ENCODE results near the gene PDIA2. TPM values are rescaled to one million over a fixed set of nuclear protein-coding genes. Genes with fewer than 3 reads are reported as not detected.

The PDIA2 gene
- total and polyA plus RNA-seq, 11 donors = 0.17 to 9.3 (median 3.1) TPM

DNA sequence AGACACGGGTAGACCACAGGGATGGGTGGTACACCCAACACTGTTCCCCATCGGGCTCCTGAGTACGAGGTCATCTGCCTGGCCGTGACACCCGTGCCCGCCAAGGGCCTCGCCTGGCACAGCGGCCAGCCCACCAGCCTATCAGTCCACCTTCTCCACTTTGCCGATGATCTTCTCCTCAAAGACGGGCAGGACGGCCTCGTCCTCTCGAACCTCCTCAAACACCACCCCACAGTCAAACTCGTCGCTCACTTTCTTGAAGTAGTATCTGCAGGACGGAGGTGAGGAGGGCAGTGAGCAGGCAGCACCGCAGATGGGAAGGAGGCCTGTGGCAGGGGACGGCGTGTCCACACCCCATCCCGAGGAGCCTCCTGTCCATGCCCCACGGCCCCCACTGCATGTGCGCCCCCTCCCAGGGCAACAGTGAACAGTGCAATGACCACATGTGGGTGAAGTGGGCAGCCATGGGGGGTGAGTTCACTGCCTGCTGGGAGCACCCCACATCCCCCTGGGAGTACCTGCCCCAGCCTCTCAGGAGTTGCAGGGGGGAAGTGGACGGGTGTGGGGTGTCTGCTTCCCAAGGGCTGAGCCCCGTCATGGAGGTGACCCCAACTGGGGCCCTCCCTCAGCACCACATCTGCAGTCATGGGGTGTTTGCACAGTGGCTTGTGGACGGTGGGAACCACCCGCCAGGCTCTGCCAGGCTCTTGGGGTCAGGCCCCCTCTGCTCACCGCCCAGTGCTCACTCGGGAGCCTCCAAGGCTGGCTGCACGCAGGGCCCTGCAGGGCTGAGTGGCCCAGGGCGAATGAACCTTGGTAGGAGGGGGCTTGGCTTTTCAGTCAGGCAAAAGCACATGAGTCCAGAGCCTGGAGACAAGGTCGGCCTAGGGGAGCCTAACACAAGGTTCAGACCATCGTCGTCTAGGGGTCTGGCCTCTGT lies 5.3 kb downstream of the PDIA2 start:
- H3K27ac ChIP-seq = no peak overlapping the region
- no peak for DNase-seq
- H3K4me1 ChIP-seq = no peaks in the 10 kb centered on the region
- TF ChIP-seq CTCF (IDR thresholded peaks at IDR 0.05) (no peak), POLR2A (IDR thresholded peaks at IDR 0.05) (no peak)
- intact Hi-C loops (cut with DNase I) = loop anchor here in 1 of 10 donors (5.0 kb wide), 1 partner anchor 59 kb away; no protein-coding TSS in a partner anchor
- WGBS, 4 donors = 93 to 94% (median 94%) methylated on average over 24 to 33 of the region's 33 CpGs
- peaks cover 0 to 64% (median 43%) of the 10 kb centered on the region in 9 donors for H3K36me3 ChIP-seq
- no peaks in the 10 kb centered on the region for H3K27me3 ChIP-seq
- no peak for ATAC-seq
- no peaks in the 10 kb centered on the region for H3K9me3 ChIP-seq
- no peak overlapping the region for H3K4me3 ChIP-seq

GRCh38 chr16:289395-289997 lies 6.5 kb downstream of the PDIA2 start:
- WGBS, 4 donors = 92 to 98% (median 95%) methylated on average over 17 to 22 of the region's 22 CpGs
- intact Hi-C loops (cut with DNase I) = loop anchor here in 1 of 10 donors (5.0 kb wide), 1 partner anchor 58 kb away; no protein-coding TSS in a partner anchor
- Histone ChIP-seq H3K4me1 (no peaks in the 10 kb centered on the region), H3K9me3 (no peaks in the 10 kb centered on the region), H3K36me3 (peaks cover 0 to 69% (median 44%) of the 10 kb centered on the region in 9 donors), H3K27ac (no peak overlapping the region), H3K27me3 (no peaks in the 10 kb centered on the region), H3K4me3 (no peak overlapping the region)
- no peak for ATAC-seq
- no peak for DNase-seq
- no peak for TF ChIP-seq CTCF (IDR thresholded peaks at IDR 0.05)
- TF ChIP-seq POLR2A (IDR thresholded peaks at IDR 0.05) = no peak

GRCh38 chr16:290015-290680 lies 7.2 kb downstream of the PDIA2 start:
- 91 to 95% (median 94%) methylated on average over 15 to 25 of the region's 25 CpGs for WGBS, 4 donors
- ATAC-seq (no peak), DNase-seq (no peak)
- H3K9me3 ChIP-seq = no peaks in the 10 kb centered on the region
- intact Hi-C loops (cut with DNase I) = no loop called here
- H3K4me3 ChIP-seq = no peak overlapping the region
- no peaks in the 10 kb centered on the region for H3K4me1 ChIP-seq
- no peaks in the 10 kb centered on the region for H3K27me3 ChIP-seq
- H3K27ac ChIP-seq = no peak overlapping the region
- TF ChIP-seq POLR2A (IDR thresholded peaks at IDR 0.05) = no peak
- TF ChIP-seq CTCF (IDR thresholded peaks at IDR 0.05) = no peak
- H3K36me3 ChIP-seq = peaks cover 0 to 69% (median 44%) of the 10 kb centered on the region in 9 donors

All from heart left ventricle (tissue), 16 donors.